Measurements from ENCODE around the gene C19orf25. TPM values are rescaled to one million over a fixed set of nuclear protein-coding genes. Genes with fewer than 3 reads are reported as not detected.

Gene C19orf25
- total and polyA plus RNA-seq, 2 donors (not counting 1 experiment from before 2014, with no cell fraction given): 34.2 to 68.3 TPM

GRCh38 chr19:1431759-1432506 lies 47.1 kb downstream of the C19orf25 start:
- POLR2A ChIA-PET: interaction anchor here (0.6 kb wide), 1 partner anchor 13 kb away, joined by 13 read pairs; no protein-coding TSS in a partner anchor
- WGBS (ENCODE audit: insufficient coverage): 93% methylated on average over 24 of the region's 24 CpGs
- H3K4me2 ChIP-seq (replicated peaks; ENCODE audit: low read depth, low read length, poor library complexity, severe bottlenecking): no peak overlapping the region

GRCh38 chr19:1430246-1430645 lies 48.8 kb downstream of the C19orf25 start:
- ChIA-PET POLR2A (no interaction called here), CTCF (no interaction called here)
- no peak overlapping the region for H3K9ac ChIP-seq (ENCODE audit: low read length)
- peaks cover 30% of the 10 kb centered on the region for H3K79me2 ChIP-seq (ENCODE audit: control insufficient read depth, insufficient read depth, low read length)
- H3K4me2 ChIP-seq (replicated peaks; ENCODE audit: low read depth, low read length, poor library complexity, severe bottlenecking): no peak overlapping the region
- no peak overlapping the region for H3K4me3 Mint-ChIP-seq
- no peak overlapping the region for H3K4me3 ChIP-seq (ENCODE audit: control extremely low read depth in 1 of 5, extremely low read depth in 1 of 5, insufficient read depth in 1 of 5, low read depth in 2 of 5, low read length in 4 of 5)
- no peak overlapping the region for H3K27ac Mint-ChIP-seq
- no peak overlapping the region for H2AFZ ChIP-seq (ENCODE audit: insufficient read depth, low read depth, low read length, poor library complexity, severe bottlenecking)
- H3K27ac ChIP-seq (ENCODE audit: low read length in 2 of 2): no peak overlapping the region
- no peak for TF ChIP-seq EZH2 (IDR thresholded peaks at IDR 0.05; ENCODE audit: borderline replicate concordance, insufficient read depth, low read depth, low read length, poor library complexity, severe bottlenecking)
- TF ChIP-seq CTCF (IDR thresholded peaks at IDR 0.05): no peak
- ATAC-seq (ENCODE audit: low read depth) (no peak), DNase-seq (no peak)
- no peaks in the 10 kb centered on the region for H3K9me3 ChIP-seq (ENCODE audit: control extremely low read depth in 1 of 3, control insufficient read depth in 2 of 3, insufficient read depth in 1 of 3, low read length in 2 of 3)
- H3K9me3 Mint-ChIP-seq (ENCODE audit: insufficient read depth): no peaks in the 10 kb centered on the region
- 97% methylated on average over 9 of the region's 14 CpGs for WGBS (ENCODE audit: insufficient coverage)
- intact Hi-C loops (cut with micrococcal nuclease): no loop called here
- no peaks in the 10 kb centered on the region for H3K27me3 Mint-ChIP-seq
- peaks cover 72% of the 10 kb centered on the region for H4K20me1 ChIP-seq (ENCODE audit: control insufficient read depth, insufficient read depth, low read length, poor library complexity, severe bottlenecking)
- no peaks in the 10 kb centered on the region for H3K27me3 ChIP-seq (replicated peaks in 1 of 4; ENCODE audit: control extremely low read depth in 1 of 4, control insufficient read depth in 3 of 4, insufficient read depth in 4 of 4, low read length in 3 of 4)
- peaks cover 0 to 74% of the 10 kb centered on the region in 2 experiments for H3K36me3 ChIP-seq (replicated peaks in 1 of 2; ENCODE audit: control extremely low read depth in 1 of 2, control insufficient read depth in 1 of 2, extremely low read depth in 1 of 2, insufficient read depth in 2 of 2, low read length in 1 of 2)
- H3K4me1 Mint-ChIP-seq: no peaks in the 10 kb centered on the region
- no peaks in the 10 kb centered on the region for H3K4me1 ChIP-seq (ENCODE audit: control insufficient read depth in 2 of 2, insufficient read depth in 2 of 2, low read length in 2 of 2)

More at GRCh38 chr19:1431759-1432506, 47.1 kb downstream of the C19orf25 start:
- no peak overlapping the region for H2AFZ ChIP-seq (ENCODE audit: insufficient read depth, low read depth, low read length, poor library complexity, severe bottlenecking)
- no peak for DNase-seq
- ATAC-seq (ENCODE audit: low read depth): no peak
- Mint-ChIP-seq H3K27ac (no peak overlapping the region), H3K27me3 (no peaks in the 10 kb centered on the region), H3K9me3 (ENCODE audit: insufficient read depth) (no peaks in the 10 kb centered on the region), H3K4me1 (no peaks in the 10 kb centered on the region), H3K4me3 (no peak overlapping the region)
- H3K27me3 ChIP-seq (replicated peaks in 1 of 4; ENCODE audit: control extremely low read depth in 1 of 4, control insufficient read depth in 3 of 4, insufficient read depth in 4 of 4, low read length in 3 of 4): no peaks in the 10 kb centered on the region
- no peak for TF ChIP-seq EZH2 (IDR thresholded peaks at IDR 0.05; ENCODE audit: borderline replicate concordance, insufficient read depth, low read depth, low read length, poor library complexity, severe bottlenecking)
- H3K4me1 ChIP-seq (ENCODE audit: control insufficient read depth in 2 of 2, insufficient read depth in 2 of 2, low read length in 2 of 2): no peaks in the 10 kb centered on the region
- H3K36me3 ChIP-seq (replicated peaks in 1 of 2; ENCODE audit: control extremely low read depth in 1 of 2, control insufficient read depth in 1 of 2, extremely low read depth in 1 of 2, insufficient read depth in 2 of 2, low read length in 1 of 2): peaks cover 0 to 66% of the 10 kb centered on the region in 2 experiments
- H4K20me1 ChIP-seq (ENCODE audit: control insufficient read depth, insufficient read depth, low read length, poor library complexity, severe bottlenecking): peaks cover 60% of the 10 kb centered on the region
- H3K9me3 ChIP-seq (ENCODE audit: control extremely low read depth in 1 of 3, control insufficient read depth in 2 of 3, insufficient read depth in 1 of 3, low read length in 2 of 3): no peaks in the 10 kb centered on the region
- H3K79me2 ChIP-seq (ENCODE audit: control insufficient read depth, insufficient read depth, low read length): peaks cover 28% of the 10 kb centered on the region
- no peak overlapping the region for H3K9ac ChIP-seq (ENCODE audit: low read length)
- no peak overlapping the region for H3K27ac ChIP-seq (ENCODE audit: low read length in 2 of 2)
- CTCF ChIA-PET: no interaction called here
- H3K4me3 ChIP-seq (ENCODE audit: control extremely low read depth in 1 of 5, extremely low read depth in 1 of 5, insufficient read depth in 1 of 5, low read depth in 2 of 5, low read length in 4 of 5): no peak overlapping the region
- intact Hi-C loops (cut with micrococcal nuclease): no loop called here

Measured in B cell (primary cell).